GM18499 (cell line): Measurements from ENCODE around the gene TOMT.

Source experiments
- ATAC-seq: cut with Tn5 transposase; IDR thresholded peaks from one replicate; pipeline ENCODE4 v1.9.1; 2021; ENCODE audit warnings: moderate number of reproducible peaks; ENCODE audit not compliant: insufficient read depth, unreplicated experiment

Gene TOMT, protein sequence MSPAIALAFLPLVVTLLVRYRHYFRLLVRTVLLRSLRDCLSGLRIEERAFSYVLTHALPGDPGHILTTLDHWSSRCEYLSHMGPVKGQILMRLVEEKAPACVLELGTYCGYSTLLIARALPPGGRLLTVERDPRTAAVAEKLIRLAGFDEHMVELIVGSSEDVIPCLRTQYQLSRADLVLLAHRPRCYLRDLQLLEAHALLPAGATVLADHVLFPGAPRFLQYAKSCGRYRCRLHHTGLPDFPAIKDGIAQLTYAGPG

GRCh38 chr11:72105888-72106287 lies at the start of gene TOMT:
Gene TOMT, plus strand, starts transcription at chr11:72105924. Its CDS starts 28 bp downstream, at chr11:72105952.
- no peak for ATAC-seq

DNA sequence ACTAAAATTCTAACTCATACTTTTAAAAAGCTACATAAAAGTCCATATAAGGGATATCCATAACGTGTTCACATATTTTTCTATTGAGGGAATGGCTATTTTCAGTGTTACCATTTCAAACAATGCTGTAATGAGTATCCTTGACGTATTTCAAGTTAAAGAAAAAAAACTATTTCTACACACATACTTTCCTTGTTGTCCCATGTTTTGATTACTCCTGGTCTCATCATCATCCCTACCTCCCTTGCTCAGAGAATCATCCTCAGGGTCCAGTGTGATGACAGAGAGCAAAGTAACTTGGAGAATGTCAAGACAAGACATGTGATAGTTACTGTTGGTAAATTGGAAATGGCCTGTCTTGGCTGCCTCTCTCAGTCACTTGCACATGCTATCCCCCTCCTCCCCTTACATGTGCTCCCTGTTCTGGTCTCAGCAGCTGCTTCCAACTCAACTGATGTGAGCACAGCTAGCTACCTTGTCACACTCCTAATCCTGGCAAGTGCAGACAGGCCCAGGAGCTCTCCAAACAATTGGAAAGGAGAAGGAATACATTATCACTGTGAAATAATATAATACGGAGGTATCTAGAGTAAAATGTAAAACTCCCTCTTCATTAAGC lies 47.2 kb upstream of the TOMT start:
- no peak for ATAC-seq

- ATAC-seq, result no peak
These were observed 43.9 kb upstream of the TOMT start for GRCh38 chr11:72061739-72062396.

DNA sequence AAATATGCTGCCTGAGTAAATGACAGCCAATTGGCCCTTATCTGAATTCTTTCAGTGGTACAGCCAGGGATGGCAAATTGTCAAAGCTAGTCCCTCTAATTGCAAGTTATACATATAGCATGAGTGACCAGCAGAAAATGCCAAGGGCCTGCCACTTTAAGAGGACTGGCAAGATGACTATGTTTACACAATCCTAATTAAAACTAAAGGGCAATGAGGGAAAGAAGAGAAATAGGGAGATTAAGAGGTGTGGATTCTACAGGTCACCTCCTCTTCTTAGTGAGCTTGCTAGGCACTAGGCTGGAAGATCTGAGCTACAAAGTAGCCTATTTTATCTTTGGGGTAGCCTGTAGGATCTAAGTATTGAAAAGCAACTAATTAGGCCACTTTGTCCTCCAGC lies 38.9 kb upstream of the TOMT start:
- no peak for ATAC-seq

GRCh38 chr11:72067266-72067665 lies 38.5 kb upstream of the TOMT start:
- no peak for ATAC-seq

DNA sequence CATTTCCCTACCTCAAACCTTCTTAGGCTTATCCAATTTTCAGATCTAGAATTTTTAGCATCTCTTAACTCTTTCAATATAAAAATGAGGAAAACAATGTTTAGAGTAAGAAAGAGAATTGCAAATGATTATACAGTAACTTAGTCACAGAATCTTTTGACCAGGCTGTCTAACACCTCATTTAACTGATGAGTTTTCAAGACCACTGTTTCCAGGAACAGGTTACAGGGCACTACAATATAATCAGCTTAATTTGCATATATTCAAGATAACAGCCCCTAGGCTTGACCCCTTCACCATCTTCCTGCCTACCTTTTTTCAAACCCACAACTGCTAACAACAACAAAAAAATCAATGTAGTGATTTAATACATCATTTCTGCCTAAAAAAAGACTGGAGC lies 38.0 kb upstream of the TOMT start:
- ATAC-seq, result no peak

- no peak for ATAC-seq
These were observed 36.5 kb upstream of the TOMT start for GRCh38 chr11:72069200-72069599.

DNA sequence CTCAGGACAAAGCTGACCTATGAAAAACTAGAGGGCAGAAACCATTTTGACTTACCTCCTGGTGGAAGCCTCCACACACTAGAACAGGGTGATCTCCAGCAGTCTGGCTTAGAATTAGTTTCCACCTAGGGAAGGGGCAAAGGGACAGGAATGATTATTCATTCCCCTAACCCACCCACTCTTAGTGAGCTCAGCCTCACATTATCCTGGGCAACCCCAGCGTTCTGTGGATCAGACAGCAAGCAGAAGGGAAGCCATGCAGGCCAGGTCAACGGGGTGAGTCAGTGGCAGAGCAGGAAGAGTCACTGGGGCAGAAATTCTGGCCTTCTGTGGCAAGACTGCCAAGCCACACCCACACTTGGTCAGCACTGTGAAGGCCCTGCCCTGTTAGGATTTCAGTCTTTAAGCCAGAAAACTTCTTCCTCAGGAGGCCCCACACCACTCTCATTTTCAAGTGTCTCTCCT lies 35.9 kb upstream of the TOMT start:
- no peak for ATAC-seq

- ATAC-seq, result no peak
These were observed 35.2 kb upstream of the TOMT start for GRCh38 chr11:72070491-72070890.

- ATAC-seq, result no peak
These were observed 33.4 kb upstream of the TOMT start for GRCh38 chr11:72072348-72072747.

DNA sequence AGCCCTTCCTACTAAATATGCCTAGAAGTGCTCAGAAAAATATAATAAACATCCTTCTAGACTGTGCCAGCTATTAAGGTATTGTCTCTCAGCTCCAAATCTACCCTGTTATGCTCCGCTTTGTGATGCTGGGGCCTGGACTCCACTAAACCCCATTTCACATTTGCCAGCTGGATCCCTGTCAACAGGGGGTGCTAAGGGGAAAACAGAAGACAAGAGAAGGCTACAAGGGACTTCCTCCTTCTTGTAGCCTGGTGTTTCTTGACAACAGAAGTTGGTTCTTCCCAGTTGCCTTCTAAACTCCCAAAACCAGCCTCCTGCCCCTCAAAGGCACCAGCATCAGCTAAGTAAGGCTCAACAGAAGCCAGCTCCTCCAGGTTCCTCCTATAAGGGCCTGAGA lies 30.6 kb upstream of the TOMT start:
- ATAC-seq, result no peak

GRCh38 chr11:72075756-72076155 lies 30.0 kb upstream of the TOMT start:
- no peak for ATAC-seq

DNA sequence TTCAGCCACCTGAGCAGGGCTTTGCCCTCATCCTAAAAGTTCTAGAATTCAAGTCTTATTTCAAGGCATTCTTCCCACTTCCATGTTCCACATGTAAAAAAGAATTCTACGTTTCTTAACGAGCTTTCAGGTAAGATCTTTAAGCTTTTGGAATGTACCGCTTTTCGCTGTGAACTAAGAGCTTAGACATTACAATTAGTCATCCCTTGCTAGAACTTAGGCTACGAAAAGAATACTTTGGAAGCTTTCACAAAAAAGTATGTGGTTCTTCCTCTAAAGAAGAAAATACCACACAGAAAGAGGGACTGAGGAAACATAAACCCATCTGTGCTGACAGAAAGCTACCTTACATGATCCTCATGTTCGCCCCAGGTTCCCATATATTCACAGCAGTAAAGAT lies 27.2 kb upstream of the TOMT start:
- ATAC-seq, result no peak

- no peak for ATAC-seq
These were observed 25.9 kb upstream of the TOMT start for GRCh38 chr11:72079819-72080325.

DNA sequence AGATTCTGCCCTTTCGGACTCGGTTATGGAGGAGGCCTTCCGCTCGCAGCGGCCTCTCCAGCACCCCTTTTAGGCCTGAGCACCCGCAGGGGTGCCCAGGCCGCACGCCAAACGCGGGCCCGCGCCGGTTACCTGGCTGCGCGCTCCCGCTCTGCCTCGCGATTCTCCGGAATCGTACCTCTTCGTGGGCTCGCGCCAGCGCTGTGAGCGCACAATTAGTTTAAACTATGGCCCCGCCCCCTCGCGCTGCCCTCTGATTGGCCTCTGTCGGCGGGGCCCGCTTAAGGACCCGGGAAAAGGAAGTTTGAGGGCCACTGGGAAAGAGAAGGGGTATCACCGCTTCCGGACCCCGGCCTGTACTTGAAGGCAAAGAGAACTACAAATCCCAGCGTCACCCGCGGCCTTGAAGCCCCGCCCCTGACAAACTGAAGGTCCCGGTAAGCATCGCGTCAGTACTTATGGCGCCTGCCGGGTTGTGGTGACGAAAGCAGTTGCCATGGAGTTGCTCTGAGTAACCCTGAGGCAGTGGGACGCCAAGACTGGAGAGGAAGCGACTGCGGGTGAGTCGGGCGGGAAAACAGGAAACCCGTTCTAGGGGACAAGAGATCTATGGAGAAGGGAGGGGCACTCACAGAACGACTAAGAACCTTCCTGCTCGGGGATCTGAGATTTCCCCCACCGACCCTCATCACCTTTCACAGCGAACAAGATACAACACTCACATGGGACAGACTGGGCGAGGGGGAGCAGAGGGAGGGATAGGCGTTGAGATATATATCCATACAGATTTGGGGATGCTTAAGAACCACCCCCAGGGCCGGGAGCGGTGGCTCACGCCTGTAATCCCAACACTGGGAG lies 25.2 kb upstream of the TOMT start, which contains the start of the genes LRRC51 and NUMA1:
LRRC51 (plus strand) TSS at position 525 of the 858 bp plus-strand sequence. CDS start 8,234 bp downstream, outside the sequence.
NUMA1 (minus strand) TSS at position 217 of the 858 bp plus-strand sequence. CDS start 44,599 bp downstream, outside the sequence.
- peak; percentile 86 for ATAC-seq

- no peak for ATAC-seq
These were observed 24.5 kb upstream of the TOMT start for GRCh38 chr11:72081184-72081644.

DNA sequence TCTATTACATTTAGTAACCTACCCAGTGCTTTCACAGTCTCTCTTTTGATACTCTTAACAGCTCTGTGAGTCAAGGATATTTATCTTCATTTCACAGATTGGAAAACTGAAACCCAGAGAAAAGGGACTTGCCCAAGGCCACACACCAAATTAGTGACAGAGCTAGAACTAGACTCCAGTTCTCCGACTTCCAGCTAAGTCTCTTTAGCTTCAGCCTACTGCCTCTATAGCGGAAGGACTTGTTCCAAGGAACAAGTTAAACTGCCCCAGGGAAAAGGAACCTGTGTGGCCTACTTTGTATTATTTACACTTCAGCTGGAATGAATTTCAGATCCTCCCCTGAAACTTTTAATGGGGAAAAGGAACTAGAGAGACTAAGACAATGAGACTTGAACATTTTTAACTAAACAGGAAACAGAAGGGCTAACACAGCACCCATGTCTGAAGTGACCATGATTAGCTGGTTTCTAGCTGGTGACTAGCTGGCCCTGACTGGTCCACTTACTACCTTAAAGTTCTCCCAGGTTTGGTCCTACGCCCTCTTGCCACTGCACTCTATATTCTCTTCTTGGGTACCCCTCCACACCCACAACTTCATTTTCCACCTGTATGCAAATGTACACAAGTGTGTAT lies 23.8 kb upstream of the TOMT start:
- ATAC-seq, result no peak

- ATAC-seq, result no peak
These were observed 22.3 kb upstream of the TOMT start for GRCh38 chr11:72083414-72083813.

- ATAC-seq, result no peak
These were observed 21.6 kb upstream of the TOMT start for GRCh38 chr11:72084076-72084475.

DNA sequence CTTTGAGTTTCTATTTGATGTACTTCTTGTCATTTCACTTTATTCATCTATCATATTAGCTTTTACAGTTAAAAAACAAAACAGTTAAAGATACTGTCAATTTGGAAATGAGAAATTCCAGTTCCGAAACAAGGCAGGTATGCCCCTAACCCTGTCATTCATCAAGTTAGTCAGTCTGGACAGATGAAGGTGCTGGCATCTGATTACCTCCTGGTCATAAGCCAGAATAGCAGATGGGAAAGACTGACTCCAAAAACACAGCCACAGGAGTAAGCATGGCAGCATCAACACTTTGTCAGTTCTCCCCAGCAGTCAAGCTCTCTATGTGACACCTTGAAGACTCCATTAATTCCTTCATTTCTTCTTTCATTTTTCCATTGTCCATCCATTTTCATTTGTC lies 20.8 kb upstream of the TOMT start:
- ATAC-seq, result no peak
